ENCODE measurements around the gene SH2D5.

DNA sequence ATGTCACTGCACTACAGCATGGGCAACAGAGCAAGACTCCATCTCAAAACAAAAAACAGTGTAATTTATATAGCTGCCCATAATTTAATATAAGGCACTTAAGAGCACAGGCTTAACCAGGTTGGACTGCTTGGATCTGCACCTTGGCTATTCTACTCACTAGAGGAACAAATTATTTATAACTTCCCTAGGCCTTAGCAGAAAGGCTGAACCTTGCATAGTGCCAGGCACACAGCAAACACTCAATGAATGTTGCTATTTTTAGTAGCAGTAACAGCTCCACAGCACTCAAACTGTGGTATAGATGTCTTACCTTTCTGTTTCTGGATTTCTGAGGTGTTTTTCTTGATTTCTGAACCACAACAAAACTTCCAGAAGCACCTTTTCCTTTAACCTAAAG, 34.8 kb upstream of the SH2D5 start:
- TF ChIP-seq POLR2A (IDR thresholded peaks at IDR 0.05) = no peak
- TF ChIP-seq, protein P1, sequence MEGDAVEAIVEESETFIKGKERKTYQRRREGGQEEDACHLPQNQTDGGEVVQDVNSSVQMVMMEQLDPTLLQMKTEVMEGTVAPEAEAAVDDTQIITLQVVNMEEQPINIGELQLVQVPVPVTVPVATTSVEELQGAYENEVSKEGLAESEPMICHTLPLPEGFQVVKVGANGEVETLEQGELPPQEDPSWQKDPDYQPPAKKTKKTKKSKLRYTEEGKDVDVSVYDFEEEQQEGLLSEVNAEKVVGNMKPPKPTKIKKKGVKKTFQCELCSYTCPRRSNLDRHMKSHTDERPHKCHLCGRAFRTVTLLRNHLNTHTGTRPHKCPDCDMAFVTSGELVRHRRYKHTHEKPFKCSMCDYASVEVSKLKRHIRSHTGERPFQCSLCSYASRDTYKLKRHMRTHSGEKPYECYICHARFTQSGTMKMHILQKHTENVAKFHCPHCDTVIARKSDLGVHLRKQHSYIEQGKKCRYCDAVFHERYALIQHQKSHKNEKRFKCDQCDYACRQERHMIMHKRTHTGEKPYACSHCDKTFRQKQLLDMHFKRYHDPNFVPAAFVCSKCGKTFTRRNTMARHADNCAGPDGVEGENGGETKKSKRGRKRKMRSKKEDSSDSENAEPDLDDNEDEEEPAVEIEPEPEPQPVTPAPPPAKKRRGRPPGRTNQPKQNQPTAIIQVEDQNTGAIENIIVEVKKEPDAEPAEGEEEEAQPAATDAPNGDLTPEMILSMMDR (IDR thresholded peaks at IDR 0.05) = no peak
- TF ChIP-seq POLR2AphosphoS5 (IDR thresholded peaks at IDR 0.05) = no peak
- no peak for TF ChIP-seq EP300 (IDR thresholded peaks at IDR 0.05)
